IMR-90 (cell line): ENCODE measurements around the gene PPP1R14B. TPM values are rescaled to one million over a fixed set of nuclear protein-coding genes. Genes with fewer than 3 reads are reported as not detected.

Experiments used
- ATAC-seq: fragments of 200-7000 bp; cut with Tn5 transposase; 2 replicates; pipeline ENCODE4 v1.9.1; 2020; ENCODE audit warnings: low read depth, mild to moderate bottlenecking, moderate library complexity
- BruUV-seq: library from RNA; stranded (reverse); fragments of 400-500 nt; replicated peaks from 2 replicates; lab custom pipeline; 2021; lab: Mats Ljungman, UMichigan
- CTCF ChIA-PET: fragments of 300-600 bp; formaldehyde crosslinking; extraction: SDS; loops from one replicate; lab custom pipeline; 2021; ENCODE audit warnings: antibody characterized with exemption; lab: Yijun Ruan, JAX
- POLR2A ChIA-PET: fragments of 300-600 bp; sonication (Branson Sonifier 250); formaldehyde crosslinking; loops from one replicate; lab custom pipeline; 2022; ENCODE audit warnings: antibody characterized with exemption; ENCODE audit not compliant: unreplicated experiment; lab: Charles Lee
- DNase-seq: peaks from one replicate; pipeline ENCODE4 v3.0.0; 2013
- H2AFZ ChIP-seq: replicated peaks from 2 replicates; pipeline ENCODE3; 2013; ENCODE audit warnings: low read length, mild to moderate bottlenecking; ENCODE audit not compliant: poor library complexity
- H2AK5ac ChIP-seq: 2 replicates; pipeline ENCODE4 v1.6.1; 2013; ENCODE audit warnings: low read depth, low read length, inconsistent platforms
- H2AK9ac ChIP-seq: replicated peaks from 2 replicates; pipeline ENCODE3; 2013; ENCODE audit warnings: mild to moderate bottlenecking, low read depth, low read length, moderate library complexity; ENCODE audit not compliant: poor library complexity
- H2BK120ac ChIP-seq: 2 replicates; pipeline ENCODE4 v1.6.1; 2013; ENCODE audit warnings: low read depth, low read length, inconsistent platforms
- H2BK15ac ChIP-seq: 3 replicates; pipeline ENCODE4 v1.6.1; 2013; ENCODE audit warnings: low read depth, low read length, inconsistent platforms
- H2BK20ac ChIP-seq: 2 replicates; pipeline ENCODE4 v1.6.1; 2013; ENCODE audit warnings: low read depth, mild to moderate bottlenecking, inconsistent platforms, low read length, moderate library complexity
- H2BK5ac ChIP-seq: 2 replicates; pipeline ENCODE4 v1.6.1; 2013; ENCODE audit warnings: mild to moderate bottlenecking, low read depth, low read length, inconsistent platforms; ENCODE audit not compliant: poor library complexity, severe bottlenecking
- H3K14ac ChIP-seq: replicated peaks from 2 replicates; pipeline ENCODE4 v1.6.1; 2013; ENCODE audit warnings: low read depth, low read length, inconsistent platforms
- H3K18ac ChIP-seq: 2 replicates; pipeline ENCODE4 v1.6.1; 2013; ENCODE audit warnings: low read depth, low read length, control low read depth
- H3K23ac ChIP-seq: 2 replicates; pipeline ENCODE4 v1.6.1; 2013; ENCODE audit warnings: low read depth, low read length, inconsistent platforms
- H3K27ac ChIP-seq: 2 replicates; pipeline ENCODE4 v1.5.1; 2013; ENCODE audit warnings: mild to moderate bottlenecking, control low read depth, low read length; ENCODE audit not compliant: insufficient read depth
- H3K27me3 ChIP-seq: 2 replicates; pipeline ENCODE4 v1.6.1; 2013; ENCODE audit warnings: low read length; ENCODE audit not compliant: control insufficient read depth, insufficient read depth
- H3K36me3 ChIP-seq: 2 replicates; pipeline ENCODE4 v1.6.1; 2013; ENCODE audit warnings: low read length, mixed read lengths; ENCODE audit not compliant: control insufficient read depth, insufficient read depth
- H3K4ac ChIP-seq: 2 replicates; pipeline ENCODE4 v1.6.1; 2013; ENCODE audit warnings: low read depth, low read length, inconsistent platforms
- H3K4me1 ChIP-seq: 2 replicates; pipeline ENCODE4 v1.6.1; 2013; ENCODE audit warnings: low read length, mixed read lengths; ENCODE audit not compliant: control insufficient read depth, insufficient read depth
- H3K4me2 ChIP-seq: 2 replicates; pipeline ENCODE4 v1.6.1; 2013; ENCODE audit warnings: low read depth, mild to moderate bottlenecking, control low read depth, low read length, moderate library complexity
- H3K4me3 ChIP-seq: 2 replicates; pipeline ENCODE4 v1.5.1; 2013; ENCODE audit warnings: low read depth, mild to moderate bottlenecking, control low read depth, low read length, moderate library complexity; ENCODE audit not compliant: insufficient read depth
- H3K56ac ChIP-seq: 2 replicates; pipeline ENCODE4 v1.6.1; 2013; ENCODE audit warnings: low read length, inconsistent platforms; ENCODE audit not compliant: insufficient read depth; ENCODE audit errors: extremely low read depth
- H3K79me1 ChIP-seq, 2 experiments: 2 replicates each; pipeline ENCODE4 v1.6.1; 2013; ENCODE audit warnings: low read length in 2 of 2, inconsistent platforms in 1 of 2, low read depth in 1 of 2
- H3K9ac ChIP-seq: 2 replicates; pipeline ENCODE4 v1.6.1; 2013; ENCODE audit warnings: low read depth, low read length, control low read depth
- H3K9me1 ChIP-seq: 2 replicates; pipeline ENCODE4 v1.6.1; 2013; ENCODE audit warnings: low read length, inconsistent platforms; ENCODE audit not compliant: insufficient read depth
- H3K9me3 ChIP-seq: 2 replicates; pipeline ENCODE4 v1.6.1; 2013; ENCODE audit warnings: low read length; ENCODE audit not compliant: control insufficient read depth, insufficient read depth
- H4K20me1 ChIP-seq: 2 replicates; pipeline ENCODE4 v1.6.1; 2013; ENCODE audit warnings: low read length, inconsistent platforms; ENCODE audit not compliant: insufficient read depth
- H4K5ac ChIP-seq: 2 replicates; pipeline ENCODE4 v1.6.1; 2013; ENCODE audit warnings: mild to moderate bottlenecking, low read depth, low read length, control low read depth
- H4K8ac ChIP-seq, 2 experiments: 2 replicates each; pipeline ENCODE4 v1.6.1; 2013; ENCODE audit warnings: low read depth in 2 of 2, low read length in 2 of 2, control low read depth in 1 of 2, inconsistent platforms in 1 of 2
- H4K91ac ChIP-seq: 2 replicates; pipeline ENCODE4 v1.6.1; 2013; ENCODE audit warnings: low read depth, low read length, inconsistent platforms; ENCODE audit not compliant: insufficient read depth
- BHLHE40 ChIP-seq: fragments of 150-350 bp; IDR thresholded peaks from 2 replicates; pipeline ENCODE4 v1.6.1; 2016; ENCODE audit warnings: mild to moderate bottlenecking, low read depth, low read length
- CEBPB ChIP-seq: IDR thresholded peaks from 2 replicates; pipeline ENCODE4 v1.6.1; 2012; ENCODE audit warnings: low read depth, low read length, improper control_type of control experiment
- CHD1 ChIP-seq: IDR thresholded peaks from 2 replicates; pipeline ENCODE4 v1.6.1; 2012; ENCODE audit warnings: low read depth, low read length, improper control_type of control experiment
- MAFK ChIP-seq: IDR thresholded peaks from 2 replicates; pipeline ENCODE4 v1.6.1; 2012; ENCODE audit warnings: low read depth, low read length, improper control_type of control experiment
- MAZ ChIP-seq: IDR thresholded peaks from 2 replicates; pipeline ENCODE4 v1.6.1; 2012; ENCODE audit warnings: low read depth, mild to moderate bottlenecking, low read length, improper control_type of control experiment, moderate library complexity, borderline replicate concordance
- RFX5 ChIP-seq: IDR thresholded peaks from 2 replicates; pipeline ENCODE4 v1.8.0; 2012; ENCODE audit warnings: low read depth, mild to moderate bottlenecking, low read length, moderate library complexity
- WGBS, 2 experiments: methylation state at CpG; one replicate each; pipeline versions ENCODE4 v1.1.5 to v1.1.7; 2013; ENCODE audit warnings: missing lambda C conversion rate in 2 of 2; ENCODE audit not compliant: insufficient read length in 1 of 2; ENCODE audit errors: extremely low coverage in 2 of 2; 5-methylcytosine and 5-hydroxymethylcytosine counted together
- dilution Hi-C: fragments of 300-500 bp; cut with HindIII; formaldehyde crosslinking; loops from one replicate; pipeline ENCODE4 v1.14.3; 2018; ENCODE audit warnings: low sequenced_read_pairs; ENCODE audit not compliant: unreplicated experiment
- in situ Hi-C: fragments of 300-500 bp; cut with MboI; formaldehyde crosslinking; loops from 3 replicates; pipeline ENCODE4 v1.14.3; 2019; ENCODE audit warnings: low sequenced_read_pairs, inconsistent platforms, mixed read lengths
- intact Hi-C: fragments of 100-400 bp; cut with micrococcal nuclease; formaldehyde crosslinking; loops from 2 replicates; pipeline ENCODE4 v1.10.0; 2022
- polyA plus RNA-seq, 3 experiments: library from polyadenylated mRNA; depleted of rRNA; stranded (reverse); fragments of >200 nt; gene quantifications; 2 replicates each; pipeline ENCODE4 v1.2.3, GENCODE V29; 2012; ENCODE audit warnings: low replicate concordance in 1 of 3
- total RNA-seq: library from RNA; depleted of rRNA; stranded (reverse); fragments of >200 nt; gene quantifications from 2 replicates; pipeline ENCODE4 v1.2.3, GENCODE V29; 2012
- TF ChIP-seq, protein P1 (sequence below): fragments of 150-350 bp; IDR thresholded peaks from 2 replicates; pipeline ENCODE4 v1.6.1; 2017; ENCODE audit warnings: mild to moderate bottlenecking, antibody characterized with exemption, low read length, low read depth
- TF ChIP-seq, protein P2 (sequence below): fragments of 150-350 bp; IDR thresholded peaks from 2 replicates; pipeline ENCODE4 v1.6.1; 2016; ENCODE audit warnings: low read depth, mild to moderate bottlenecking, low read length, moderate library complexity, borderline replicate concordance

PPP1R14B gene
- total and polyA plus RNA-seq, 2 of the 4 experiments (the other 2 are of a cell fraction) = 176 to 257 TPM

DNA sequence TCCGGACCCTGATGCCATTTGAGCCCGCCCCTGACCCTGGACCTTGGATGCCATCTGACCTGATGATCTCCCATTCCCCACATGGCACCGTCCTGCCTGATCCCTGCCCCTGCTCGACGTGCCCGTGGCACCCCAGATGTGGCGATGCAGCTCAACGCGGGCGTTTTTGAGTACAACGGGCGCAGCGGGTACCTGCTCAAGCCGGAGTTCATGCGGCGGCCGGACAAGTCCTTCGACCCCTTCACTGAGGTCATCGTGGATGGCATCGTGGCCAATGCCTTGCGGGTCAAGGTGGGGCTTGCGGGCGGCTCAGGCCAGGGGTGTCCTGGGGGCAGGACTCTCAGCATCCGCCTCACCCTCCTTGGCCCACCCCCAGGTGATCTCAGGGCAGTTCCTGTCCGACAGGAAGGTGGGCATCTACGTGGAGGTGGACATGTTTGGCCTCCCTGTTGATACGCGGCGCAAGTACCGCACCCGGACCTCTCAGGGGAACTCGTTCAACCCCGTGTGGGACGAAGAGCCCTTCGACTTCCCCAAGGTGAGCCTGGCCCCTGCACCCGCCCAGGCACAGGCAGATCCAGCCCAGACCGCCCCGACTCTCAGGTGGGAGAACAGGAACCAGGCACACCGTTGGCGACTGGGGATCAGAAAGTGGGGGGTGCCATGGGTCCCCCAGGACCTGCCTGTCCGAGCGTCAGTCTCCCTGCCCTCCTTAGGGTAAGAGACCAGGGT is 15.7 kb upstream of the PPP1R14B start:
- Histone ChIP-seq H4K5ac (no peak overlapping the region), H3K4me2 (no peak overlapping the region), H3K9ac (no peak overlapping the region), H2BK120ac (no peak overlapping the region), H3K4ac (no peak overlapping the region), H2AK9ac (peak overlapping the region; percentile 75), H2BK20ac (no peak overlapping the region), H4K91ac (no peak overlapping the region), H3K79me1 (peaks cover 7 to 30% of the 10 kb centered on the region in 2 experiments; a peak in 1 of 4 replicates), H2AFZ (peak overlapping the region; percentile 40), H3K27ac (no peak overlapping the region), H3K9me1 (0 out of 2 replicates have a peak, but pooled peaks cover 5% of the 10 kb centered on the region), H3K14ac (no peak overlapping the region), H3K23ac (no peak overlapping the region), H3K4me3 (no peak overlapping the region), H2BK5ac (peak overlapping the region; percentile 34), H3K4me1 (peaks cover 9% of the 10 kb centered on the region), H3K9me3 (no peaks in the 10 kb centered on the region), H3K18ac (no peak overlapping the region), H4K8ac (0 out of 4 replicates have a peak overlapping the region, but pooled peaks of 1 of the 2 experiments have one; percentile 61), H2BK15ac (no peak overlapping the region), H3K36me3 (peaks cover 59% of the 10 kb centered on the region), H4K20me1 (no peaks in the 10 kb centered on the region), H2AK5ac (0 out of 2 replicates have a peak overlapping the region, but pooled peaks have one; percentile 3), H3K27me3 (no peaks in the 10 kb centered on the region), H3K56ac (no peak overlapping the region)
- ChIA-PET POLR2A (no interaction called here), CTCF (no interaction called here)
- in situ Hi-C loops = no loop called here
- ATAC-seq (no peak), DNase-seq (no peak)
- 98% methylated on average over 30 of the region's 42 CpGs; no CpG with 5 or more reads in 1 of the 2 experiments for WGBS, 2 experiments
- dilution Hi-C loops = no loop called here
- intact Hi-C loops = no loop called here
- TF ChIP-seq CHD1 (no peak), MAZ (no peak), BHLHE40 (no peak), MAFK (no peak), CEBPB (no peak), RFX5 (no peak)
- TF ChIP-seq, protein P1, sequence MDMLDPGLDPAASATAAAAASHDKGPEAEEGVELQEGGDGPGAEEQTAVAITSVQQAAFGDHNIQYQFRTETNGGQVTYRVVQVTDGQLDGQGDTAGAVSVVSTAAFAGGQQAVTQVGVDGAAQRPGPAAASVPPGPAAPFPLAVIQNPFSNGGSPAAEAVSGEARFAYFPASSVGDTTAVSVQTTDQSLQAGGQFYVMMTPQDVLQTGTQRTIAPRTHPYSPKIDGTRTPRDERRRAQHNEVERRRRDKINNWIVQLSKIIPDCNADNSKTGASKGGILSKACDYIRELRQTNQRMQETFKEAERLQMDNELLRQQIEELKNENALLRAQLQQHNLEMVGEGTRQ = no peak
- TF ChIP-seq, protein P2, sequence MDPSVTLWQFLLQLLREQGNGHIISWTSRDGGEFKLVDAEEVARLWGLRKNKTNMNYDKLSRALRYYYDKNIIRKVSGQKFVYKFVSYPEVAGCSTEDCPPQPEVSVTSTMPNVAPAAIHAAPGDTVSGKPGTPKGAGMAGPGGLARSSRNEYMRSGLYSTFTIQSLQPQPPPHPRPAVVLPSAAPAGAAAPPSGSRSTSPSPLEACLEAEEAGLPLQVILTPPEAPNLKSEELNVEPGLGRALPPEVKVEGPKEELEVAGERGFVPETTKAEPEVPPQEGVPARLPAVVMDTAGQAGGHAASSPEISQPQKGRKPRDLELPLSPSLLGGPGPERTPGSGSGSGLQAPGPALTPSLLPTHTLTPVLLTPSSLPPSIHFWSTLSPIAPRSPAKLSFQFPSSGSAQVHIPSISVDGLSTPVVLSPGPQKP = no peak
- no TSS peak for BruUV-seq
